Measurements from ENCODE around the gene NFIB. TPM values are rescaled to one million over a fixed set of nuclear protein-coding genes. Genes with fewer than 3 reads are reported as not detected.

Gene NFIB
- total RNA-seq, 4 donors from 2014 or later, result 85.3 to 173 (median 115) TPM

DNA sequence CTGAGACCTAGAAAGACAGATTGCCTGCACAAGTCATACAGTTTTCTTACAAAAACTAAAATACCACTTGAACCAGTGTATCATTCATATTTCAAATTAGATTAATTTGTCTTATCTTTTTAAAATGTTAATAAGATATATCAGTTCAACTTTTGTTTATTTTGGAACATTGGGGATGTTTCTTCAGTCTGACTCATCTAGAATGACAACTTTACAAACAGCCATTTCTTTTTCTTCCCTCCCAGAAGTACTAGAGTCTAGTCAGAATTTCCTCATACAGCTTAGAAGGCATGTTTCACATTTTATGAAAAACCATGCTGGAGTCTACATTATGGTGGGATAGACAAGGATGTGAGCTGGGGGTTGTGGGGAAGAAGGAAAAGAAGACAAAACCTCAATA lies 262.5 kb downstream of the NFIB start:
- Histone ChIP-seq H3K27me3 (no peaks in the 10 kb centered on the region), H3K27ac (no peak overlapping the region), H3K36me3 (no peaks in the 10 kb centered on the region), H3K4me3 (no peak overlapping the region), H3K4me1 (no peaks in the 10 kb centered on the region), H3K9me3 (no peaks in the 10 kb centered on the region)
- intact Hi-C loops (cut with DNase I; ENCODE audit: low total_unique reads), result no loop called here
- DNase-seq, result no peak
- TF ChIP-seq, protein P1, sequence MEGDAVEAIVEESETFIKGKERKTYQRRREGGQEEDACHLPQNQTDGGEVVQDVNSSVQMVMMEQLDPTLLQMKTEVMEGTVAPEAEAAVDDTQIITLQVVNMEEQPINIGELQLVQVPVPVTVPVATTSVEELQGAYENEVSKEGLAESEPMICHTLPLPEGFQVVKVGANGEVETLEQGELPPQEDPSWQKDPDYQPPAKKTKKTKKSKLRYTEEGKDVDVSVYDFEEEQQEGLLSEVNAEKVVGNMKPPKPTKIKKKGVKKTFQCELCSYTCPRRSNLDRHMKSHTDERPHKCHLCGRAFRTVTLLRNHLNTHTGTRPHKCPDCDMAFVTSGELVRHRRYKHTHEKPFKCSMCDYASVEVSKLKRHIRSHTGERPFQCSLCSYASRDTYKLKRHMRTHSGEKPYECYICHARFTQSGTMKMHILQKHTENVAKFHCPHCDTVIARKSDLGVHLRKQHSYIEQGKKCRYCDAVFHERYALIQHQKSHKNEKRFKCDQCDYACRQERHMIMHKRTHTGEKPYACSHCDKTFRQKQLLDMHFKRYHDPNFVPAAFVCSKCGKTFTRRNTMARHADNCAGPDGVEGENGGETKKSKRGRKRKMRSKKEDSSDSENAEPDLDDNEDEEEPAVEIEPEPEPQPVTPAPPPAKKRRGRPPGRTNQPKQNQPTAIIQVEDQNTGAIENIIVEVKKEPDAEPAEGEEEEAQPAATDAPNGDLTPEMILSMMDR (IDR thresholded peaks at IDR 0.05), result no peak
- no peak for TF ChIP-seq POLR2A (IDR thresholded peaks at IDR 0.05)

DNA sequence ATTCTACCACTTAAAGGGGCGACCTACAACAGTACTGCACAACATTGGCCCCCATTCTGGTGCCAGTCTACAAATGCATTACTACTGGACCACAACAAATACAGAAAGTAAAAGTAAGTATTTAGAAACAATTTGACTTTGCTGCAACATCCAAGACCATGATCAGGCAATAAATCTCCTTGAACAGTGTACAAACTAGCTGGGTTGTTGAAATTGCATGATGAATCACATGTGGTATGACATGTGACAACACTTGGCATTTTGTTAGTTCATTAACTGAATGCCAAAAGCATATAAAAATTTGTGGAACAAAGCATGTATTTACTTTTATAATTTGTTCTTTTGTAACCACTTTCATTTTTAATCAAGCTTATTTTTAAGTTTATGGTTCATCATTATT lies 270.5 kb downstream of the NFIB start:
- TF ChIP-seq, protein P1 (IDR thresholded peaks at IDR 0.05), result no peak
- no peak for TF ChIP-seq POLR2A (IDR thresholded peaks at IDR 0.05)
- intact Hi-C loops (cut with DNase I; ENCODE audit: low total_unique reads), result no loop called here

DNA sequence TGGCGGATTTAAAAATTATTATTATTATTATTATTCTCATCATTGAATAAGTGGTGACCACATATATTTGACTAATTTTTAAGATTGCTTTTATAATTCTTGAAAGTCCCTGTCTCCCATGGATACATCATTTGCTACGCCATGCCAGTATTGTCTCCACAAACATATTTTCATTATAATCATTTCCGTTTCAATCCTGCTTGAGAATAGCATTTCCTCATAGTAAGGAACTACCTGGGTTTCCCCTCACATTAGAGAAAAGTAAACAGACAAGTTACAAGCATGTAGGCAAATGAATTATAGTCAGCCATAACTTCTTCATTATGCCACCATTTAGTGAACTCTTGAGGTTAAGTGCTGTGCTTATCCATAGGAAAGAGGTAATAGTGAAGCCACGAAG lies 276.6 kb downstream of the NFIB start:
- DNase-seq, result no peak
- H3K27me3 ChIP-seq, result no peaks in the 10 kb centered on the region
- H3K27ac ChIP-seq, result no peak overlapping the region
- intact Hi-C loops (cut with DNase I; ENCODE audit: low total_unique reads), result no loop called here
- H3K4me1 ChIP-seq, result no peaks in the 10 kb centered on the region
- no peaks in the 10 kb centered on the region for H3K9me3 ChIP-seq
- no peaks in the 10 kb centered on the region for H3K36me3 ChIP-seq
- no peak overlapping the region for H3K4me3 ChIP-seq
- TF ChIP-seq, protein P1 (IDR thresholded peaks at IDR 0.05), result no peak
- TF ChIP-seq POLR2A (IDR thresholded peaks at IDR 0.05), result no peak

More for the DNA sequence above, 270.5 kb downstream of the NFIB start:
- Histone ChIP-seq H3K36me3 (no peaks in the 10 kb centered on the region), H3K4me3 (no peak overlapping the region), H3K27me3 (no peaks in the 10 kb centered on the region), H3K9me3 (no peaks in the 10 kb centered on the region), H3K27ac (no peak overlapping the region), H3K4me1 (no peaks in the 10 kb centered on the region)
- DNase-seq, result no peak

DNA sequence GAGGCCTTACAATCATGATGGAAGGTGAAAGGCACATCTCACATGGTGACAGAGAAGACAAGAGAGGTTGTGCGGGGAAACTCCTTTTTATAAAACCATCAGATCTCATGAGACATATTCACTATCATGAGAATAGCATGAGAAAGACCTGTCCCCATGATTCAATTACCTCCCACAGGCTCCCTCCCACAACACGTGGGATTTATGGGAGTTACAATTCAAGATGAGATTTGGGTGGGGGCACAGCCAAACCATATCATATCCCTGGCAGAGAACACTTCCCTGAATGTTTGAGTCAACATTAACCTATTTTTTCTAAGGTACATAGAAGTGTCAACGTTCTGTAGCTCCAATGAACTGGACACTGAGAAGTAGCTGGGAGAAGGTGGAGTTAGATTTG lies 280.9 kb downstream of the NFIB start:
- no peak for DNase-seq
- TF ChIP-seq, protein P1 (IDR thresholded peaks at IDR 0.05), result no peak
- TF ChIP-seq POLR2A (IDR thresholded peaks at IDR 0.05), result no peak
- intact Hi-C loops (cut with DNase I; ENCODE audit: low total_unique reads), result no loop called here
- Histone ChIP-seq H3K9me3 (no peaks in the 10 kb centered on the region), H3K36me3 (no peaks in the 10 kb centered on the region), H3K4me1 (no peaks in the 10 kb centered on the region), H3K27ac (no peak overlapping the region), H3K4me3 (no peak overlapping the region), H3K27me3 (no peaks in the 10 kb centered on the region)

Measured in uterus (tissue), 4 donors.